Osteoblast (primary cell): ENCODE results near the gene CHD1. TPM values are rescaled to one million over a fixed set of nuclear protein-coding genes. Genes with fewer than 3 reads are reported as not detected.
A peak's percentile ranks its signal among the peaks of the same experiment; 100 is the strongest.

Experiments
- DNase-seq: peaks from one replicate; pipeline ENCODE4 v3.0.0; 2011; ENCODE audit warnings: low spot score, mixed read lengths; ENCODE audit not compliant: insufficient read length; ENCODE audit errors: missing footprints
- H2AFZ ChIP-seq: 2 replicates; pipeline ENCODE4 v1.6.0; 2011; ENCODE audit warnings: mild to moderate bottlenecking, low read length
- H3K27ac ChIP-seq: 2 replicates; pipeline ENCODE4 v1.5.1; 2011; ENCODE audit warnings: mild to moderate bottlenecking, low read depth, low read length, moderate library complexity
- H3K27me3 ChIP-seq: 2 replicates; pipeline ENCODE4 v1.6.0; 2012; ENCODE audit warnings: mild to moderate bottlenecking, control low read depth, inconsistent platforms, low read length, moderate library complexity; ENCODE audit not compliant: insufficient read depth
- H3K36me3 ChIP-seq: 2 replicates; pipeline ENCODE4 v1.5.1; 2011; ENCODE audit warnings: mild to moderate bottlenecking, low read length, control low read depth, moderate library complexity; ENCODE audit not compliant: insufficient read depth
- H3K4me1 ChIP-seq: 2 replicates; pipeline ENCODE4 v1.5.1; 2011; ENCODE audit warnings: mild to moderate bottlenecking, low read length, control low read depth, moderate library complexity; ENCODE audit not compliant: insufficient read depth
- H3K4me2 ChIP-seq: 2 replicates; pipeline ENCODE4 v1.6.0; 2011; ENCODE audit warnings: mild to moderate bottlenecking, low read length; ENCODE audit not compliant: insufficient read depth
- H3K4me3 ChIP-seq: fragments of 200-600 bp; sonication (generic); 3 replicates; pipeline ENCODE4 v1.5.1; 2012; ENCODE audit warnings: mild to moderate bottlenecking, low read length, inconsistent platforms; ENCODE audit not compliant: insufficient read depth
- H3K79me2 ChIP-seq: 2 replicates; pipeline ENCODE4 v1.6.0; 2012; ENCODE audit warnings: mild to moderate bottlenecking, low read length, control low read depth, inconsistent platforms; ENCODE audit not compliant: insufficient read depth
- H3K9me3 ChIP-seq: 2 replicates; pipeline ENCODE4 v1.5.1; 2011; ENCODE audit warnings: low read depth, low read length, control low read depth
- H4K20me1 ChIP-seq: 2 replicates; pipeline ENCODE4 v1.6.0; 2012; ENCODE audit warnings: mild to moderate bottlenecking, low read length, control low read depth; ENCODE audit not compliant: insufficient read depth
- total RNA-seq: library from RNA; depleted of rRNA; stranded (reverse); fragments of >200 nt; gene quantifications from 2 replicates; pipeline ENCODE4 v1.2.3, GENCODE V29; 2012
- TF ChIP-seq, protein P1 (sequence below): IDR thresholded peaks from 2 replicates; pipeline ENCODE4 v1.5.1; 2011; ENCODE audit warnings: mild to moderate bottlenecking, low read depth, low read length, moderate library complexity; ENCODE audit errors: extremely low read depth

CHD1 gene
- total RNA-seq, 1 donor = 43.8 TPM

- no peaks in the 10 kb centered on the region for H3K9me3 ChIP-seq
- H3K4me2 ChIP-seq = no peak overlapping the region
- H2AFZ ChIP-seq = no peak overlapping the region
- H3K27ac ChIP-seq = no peak overlapping the region
- no peaks in the 10 kb centered on the region for H3K79me2 ChIP-seq
- no peaks in the 10 kb centered on the region for H3K27me3 ChIP-seq
- no peak overlapping the region for H3K4me3 ChIP-seq
- no peaks in the 10 kb centered on the region for H3K36me3 ChIP-seq
- no peaks in the 10 kb centered on the region for H4K20me1 ChIP-seq
- no peak for DNase-seq
- TF ChIP-seq, protein P1, sequence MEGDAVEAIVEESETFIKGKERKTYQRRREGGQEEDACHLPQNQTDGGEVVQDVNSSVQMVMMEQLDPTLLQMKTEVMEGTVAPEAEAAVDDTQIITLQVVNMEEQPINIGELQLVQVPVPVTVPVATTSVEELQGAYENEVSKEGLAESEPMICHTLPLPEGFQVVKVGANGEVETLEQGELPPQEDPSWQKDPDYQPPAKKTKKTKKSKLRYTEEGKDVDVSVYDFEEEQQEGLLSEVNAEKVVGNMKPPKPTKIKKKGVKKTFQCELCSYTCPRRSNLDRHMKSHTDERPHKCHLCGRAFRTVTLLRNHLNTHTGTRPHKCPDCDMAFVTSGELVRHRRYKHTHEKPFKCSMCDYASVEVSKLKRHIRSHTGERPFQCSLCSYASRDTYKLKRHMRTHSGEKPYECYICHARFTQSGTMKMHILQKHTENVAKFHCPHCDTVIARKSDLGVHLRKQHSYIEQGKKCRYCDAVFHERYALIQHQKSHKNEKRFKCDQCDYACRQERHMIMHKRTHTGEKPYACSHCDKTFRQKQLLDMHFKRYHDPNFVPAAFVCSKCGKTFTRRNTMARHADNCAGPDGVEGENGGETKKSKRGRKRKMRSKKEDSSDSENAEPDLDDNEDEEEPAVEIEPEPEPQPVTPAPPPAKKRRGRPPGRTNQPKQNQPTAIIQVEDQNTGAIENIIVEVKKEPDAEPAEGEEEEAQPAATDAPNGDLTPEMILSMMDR = no peak
- no peaks in the 10 kb centered on the region for H3K4me1 ChIP-seq
Observed at GRCh38 chr5:98843481-98843880, 85.3 kb downstream of the CHD1 start.

DNA sequence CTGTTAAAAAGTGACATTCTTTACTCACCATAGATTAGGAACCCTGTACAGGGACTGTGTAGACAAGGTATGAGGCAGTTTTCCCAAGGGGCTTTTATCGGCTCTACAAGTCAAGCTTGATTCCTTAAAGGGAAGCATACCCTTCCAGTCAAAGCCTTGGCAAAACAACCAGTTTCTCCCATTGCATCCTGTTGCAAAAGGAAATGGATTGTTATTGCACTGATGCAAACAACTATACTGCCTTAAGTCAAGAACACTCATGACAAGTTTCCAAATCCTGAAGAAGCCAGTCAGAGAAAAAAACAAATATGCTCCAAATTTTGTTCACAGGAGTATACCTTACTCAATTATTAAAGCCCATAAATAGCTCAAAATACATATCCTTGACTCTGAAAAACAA, 87.9 kb downstream of the CHD1 start:
- Histone ChIP-seq H3K27me3 (no peaks in the 10 kb centered on the region), H3K4me3 (no peak overlapping the region), H3K79me2 (no peaks in the 10 kb centered on the region), H3K4me1 (no peaks in the 10 kb centered on the region), H3K4me2 (no peak overlapping the region), H3K9me3 (no peaks in the 10 kb centered on the region), H3K27ac (no peak overlapping the region), H3K36me3 (no peaks in the 10 kb centered on the region), H2AFZ (no peak overlapping the region), H4K20me1 (no peaks in the 10 kb centered on the region)
- DNase-seq = no peak
- TF ChIP-seq, protein P1 = no peak

GRCh38 chr5:98839469-98840383, 89.1 kb downstream of the CHD1 start:
- no peaks in the 10 kb centered on the region for H3K36me3 ChIP-seq
- no peaks in the 10 kb centered on the region for H3K4me1 ChIP-seq
- TF ChIP-seq, protein P1 = peak; percentile 33
- H3K4me3 ChIP-seq = peak overlapping the region; percentile 46
- no peaks in the 10 kb centered on the region for H3K79me2 ChIP-seq
- H3K27ac ChIP-seq = no peak overlapping the region
- DNase-seq = peak; percentile 64
- peak overlapping the region; percentile 27 for H3K4me2 ChIP-seq
- H3K27me3 ChIP-seq = no peaks in the 10 kb centered on the region
- no peaks in the 10 kb centered on the region for H4K20me1 ChIP-seq
- no peaks in the 10 kb centered on the region for H3K9me3 ChIP-seq
- H2AFZ ChIP-seq = peak overlapping the region; percentile 53

DNA sequence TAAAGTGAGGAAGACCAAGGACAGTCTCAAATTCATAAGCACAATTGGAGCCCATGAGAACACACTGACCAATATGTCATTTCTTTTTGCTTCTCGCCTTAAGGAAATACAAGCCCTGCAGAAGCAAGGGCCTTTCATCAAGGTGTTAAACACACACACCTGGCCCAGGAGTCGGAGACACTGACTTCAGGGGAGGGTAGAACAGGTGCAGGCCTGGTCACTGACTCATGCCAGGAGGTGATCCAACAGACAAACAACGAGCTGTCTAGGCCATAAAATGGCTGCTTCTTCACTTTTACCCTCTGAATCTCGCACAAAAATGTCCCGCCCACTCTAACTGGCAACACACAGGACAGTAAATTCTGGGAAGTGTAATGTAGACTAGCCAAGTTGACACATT, 92.6 kb downstream of the CHD1 start:
- Histone ChIP-seq H4K20me1 (no peaks in the 10 kb centered on the region), H2AFZ (peak overlapping the region; percentile 20), H3K9me3 (no peaks in the 10 kb centered on the region), H3K4me3 (no peak overlapping the region), H3K36me3 (no peaks in the 10 kb centered on the region), H3K79me2 (no peaks in the 10 kb centered on the region), H3K27ac (no peak overlapping the region), H3K27me3 (no peaks in the 10 kb centered on the region), H3K4me2 (no peak overlapping the region), H3K4me1 (no peaks in the 10 kb centered on the region)
- no peak for DNase-seq
- TF ChIP-seq, protein P1 = no peak
